HCT116 (cell line): ENCODE data around the gene TMEM134.

Source experiments
- EZH2 ChIP-seq: fragments of 200-600 bp; sonication (generic); IDR thresholded peaks from 2 replicates; pipeline ENCODE4 v1.6.1; 2017; ENCODE audit warnings: antibody characterized with exemption, mixed run types
- POLR2A ChIP-seq: IDR thresholded peaks from 2 replicates; pipeline ENCODE4 v1.7.0; 2011; ENCODE audit warnings: borderline replicate concordance; ENCODE audit not compliant: insufficient read depth, insufficient read length; ENCODE audit errors: extremely low read depth
- POLR2AphosphoS5 ChIP-seq: IDR thresholded peaks from 2 replicates; pipeline ENCODE4 v1.6.1; 2011; ENCODE audit warnings: mild to moderate bottlenecking, low read depth, low read length, moderate library complexity
- RAD21 ChIP-seq: IDR thresholded peaks from 2 replicates; pipeline ENCODE4 v1.6.1; 2012; ENCODE audit warnings: low read depth, mild to moderate bottlenecking
- SRF ChIP-seq: IDR thresholded peaks from 2 replicates; pipeline ENCODE4 v1.6.1; 2012; ENCODE audit warnings: low read depth
- TF ChIP-seq, protein P1 (sequence below), 3 experiments: fragments of 200-600 bp in 1 of 3; sonication (generic) in 1 of 3; IDR thresholded peaks in 2 of 3; conservative IDR thresholded peaks in 1 of 3; 2 replicates each; pipeline ENCODE4 v1.5.1; 2012 to 2017; ENCODE audit warnings: low read depth in 2 of 3, low read length in 2 of 3, antibody characterized with exemption in 1 of 3, borderline replicate concordance in 1 of 3, control low read depth in 1 of 3, mild to moderate bottlenecking in 1 of 3, mixed read lengths in 1 of 3, mixed run types in 1 of 3, moderate library complexity in 1 of 3; ENCODE audit not compliant: insufficient read depth in 1 of 3
- TF ChIP-seq, protein P2 (sequence below): IDR thresholded peaks from 2 replicates; pipeline ENCODE4 v1.6.1; 2011; ENCODE audit warnings: mild to moderate bottlenecking, low read length, moderate library complexity; ENCODE audit not compliant: insufficient replicate concordance; ENCODE audit errors: extremely low read depth

DNA sequence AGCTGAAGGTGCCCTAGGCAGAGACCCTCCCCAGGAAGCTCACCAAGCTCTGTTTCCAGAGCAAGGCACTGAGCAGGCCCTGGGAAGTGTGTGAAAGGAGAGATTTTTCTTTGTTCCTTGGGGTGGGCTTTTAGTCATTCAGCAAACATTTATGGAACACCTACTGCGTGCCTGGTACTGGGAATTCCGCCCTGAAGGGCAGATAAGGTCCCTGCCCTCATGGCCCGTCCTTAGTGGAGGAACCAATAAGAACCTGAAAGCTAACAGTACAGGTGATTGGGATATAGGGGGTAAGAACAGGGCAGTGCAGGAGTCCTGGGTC is 3.9 kb downstream of the TMEM134 start:
- no peak for TF ChIP-seq EZH2
- TF ChIP-seq, protein P1, sequence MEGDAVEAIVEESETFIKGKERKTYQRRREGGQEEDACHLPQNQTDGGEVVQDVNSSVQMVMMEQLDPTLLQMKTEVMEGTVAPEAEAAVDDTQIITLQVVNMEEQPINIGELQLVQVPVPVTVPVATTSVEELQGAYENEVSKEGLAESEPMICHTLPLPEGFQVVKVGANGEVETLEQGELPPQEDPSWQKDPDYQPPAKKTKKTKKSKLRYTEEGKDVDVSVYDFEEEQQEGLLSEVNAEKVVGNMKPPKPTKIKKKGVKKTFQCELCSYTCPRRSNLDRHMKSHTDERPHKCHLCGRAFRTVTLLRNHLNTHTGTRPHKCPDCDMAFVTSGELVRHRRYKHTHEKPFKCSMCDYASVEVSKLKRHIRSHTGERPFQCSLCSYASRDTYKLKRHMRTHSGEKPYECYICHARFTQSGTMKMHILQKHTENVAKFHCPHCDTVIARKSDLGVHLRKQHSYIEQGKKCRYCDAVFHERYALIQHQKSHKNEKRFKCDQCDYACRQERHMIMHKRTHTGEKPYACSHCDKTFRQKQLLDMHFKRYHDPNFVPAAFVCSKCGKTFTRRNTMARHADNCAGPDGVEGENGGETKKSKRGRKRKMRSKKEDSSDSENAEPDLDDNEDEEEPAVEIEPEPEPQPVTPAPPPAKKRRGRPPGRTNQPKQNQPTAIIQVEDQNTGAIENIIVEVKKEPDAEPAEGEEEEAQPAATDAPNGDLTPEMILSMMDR (IDR thresholded peaks at IDR 0.05 in 2 of 3, conservative IDR thresholded peaks at IDR 0.05 in 1 of 3; ENCODE audit: borderline replicate concordance in 1 of 3, insufficient read depth in 1 of 3, low read depth in 2 of 3, low read length in 2 of 3): no peak
- no peak for TF ChIP-seq POLR2A
- TF ChIP-seq RAD21: no peak
- TF ChIP-seq, protein P2, sequence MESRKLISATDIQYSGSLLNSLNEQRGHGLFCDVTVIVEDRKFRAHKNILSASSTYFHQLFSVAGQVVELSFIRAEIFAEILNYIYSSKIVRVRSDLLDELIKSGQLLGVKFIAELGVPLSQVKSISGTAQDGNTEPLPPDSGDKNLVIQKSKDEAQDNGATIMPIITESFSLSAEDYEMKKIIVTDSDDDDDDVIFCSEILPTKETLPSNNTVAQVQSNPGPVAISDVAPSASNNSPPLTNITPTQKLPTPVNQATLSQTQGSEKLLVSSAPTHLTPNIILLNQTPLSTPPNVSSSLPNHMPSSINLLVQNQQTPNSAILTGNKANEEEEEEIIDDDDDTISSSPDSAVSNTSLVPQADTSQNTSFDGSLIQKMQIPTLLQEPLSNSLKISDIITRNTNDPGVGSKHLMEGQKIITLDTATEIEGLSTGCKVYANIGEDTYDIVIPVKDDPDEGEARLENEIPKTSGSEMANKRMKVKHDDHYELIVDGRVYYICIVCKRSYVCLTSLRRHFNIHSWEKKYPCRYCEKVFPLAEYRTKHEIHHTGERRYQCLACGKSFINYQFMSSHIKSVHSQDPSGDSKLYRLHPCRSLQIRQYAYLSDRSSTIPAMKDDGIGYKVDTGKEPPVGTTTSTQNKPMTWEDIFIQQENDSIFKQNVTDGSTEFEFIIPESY: no peak
- TF ChIP-seq SRF: no peak
- TF ChIP-seq POLR2AphosphoS5: no peak
